ENCODE measurements around the gene CACNA1C.
A peak's percentile ranks its signal among the peaks of the same experiment; 100 is the strongest.
"Not testable (repeated sequence)": the region's sequence is repeated elsewhere in the genome, so short reads cannot be mapped to it uniquely, and the experiment has no call there.

CACNA1C gene

GRCh38 chr12:2126676-2127406 is 74.1 kb downstream of the CACNA1C start:
- in situ Hi-C loops (cut with HindIII; ENCODE audit: low pct_unique_long_range_greater_than_20kb, low sequenced_read_pairs) = no loop called here
- TF ChIP-seq JUND (IDR thresholded peaks at IDR 0.05; ENCODE audit: low read depth) = no peak
- DNase-seq (ENCODE audit: low read depth in 1 of 2, low spot score in 1 of 2) = peak in 1 of 2 experiments; percentile 25

GRCh38 chr12:2129076-2129475 is 76.3 kb downstream of the CACNA1C start:
- DNase-seq (ENCODE audit: low read depth in 1 of 2, low spot score in 1 of 2) = peak in 1 of 2 experiments; percentile 53
- TF ChIP-seq JUND (IDR thresholded peaks at IDR 0.05; ENCODE audit: low read depth) = no peak
- in situ Hi-C loops (cut with HindIII; ENCODE audit: low pct_unique_long_range_greater_than_20kb, low sequenced_read_pairs) = no loop called here

- in situ Hi-C loops (cut with HindIII; ENCODE audit: low pct_unique_long_range_greater_than_20kb, low sequenced_read_pairs) = not testable (repeated sequence)
Observed at GRCh38 chr12:2135661-2136418, 83.1 kb downstream of the CACNA1C start.

GRCh38 chr12:2136901-2137300 is 84.1 kb downstream of the CACNA1C start:
- in situ Hi-C loops (cut with HindIII; ENCODE audit: low pct_unique_long_range_greater_than_20kb, low sequenced_read_pairs) = no loop called here
- no peak for DNase-seq (ENCODE audit: low read depth in 1 of 2, low spot score in 1 of 2)
- no peak for TF ChIP-seq JUND (IDR thresholded peaks at IDR 0.05; ENCODE audit: low read depth)

More at GRCh38 chr12:2135661-2136418, 83.1 kb downstream of the CACNA1C start:
- DNase-seq (ENCODE audit: low read depth in 1 of 2, low spot score in 1 of 2) = not testable (repeated sequence)

- DNase-seq (ENCODE audit: low read depth in 1 of 2, low spot score in 1 of 2) = no peak
- in situ Hi-C loops (cut with HindIII; ENCODE audit: low pct_unique_long_range_greater_than_20kb, low sequenced_read_pairs) = no loop called here
- TF ChIP-seq JUND (IDR thresholded peaks at IDR 0.05; ENCODE audit: low read depth) = no peak
Observed at GRCh38 chr12:2137711-2138110, 84.9 kb downstream of the CACNA1C start.

- in situ Hi-C loops (cut with HindIII; ENCODE audit: low pct_unique_long_range_greater_than_20kb, low sequenced_read_pairs) = no loop called here
- no peak for TF ChIP-seq JUND (IDR thresholded peaks at IDR 0.05; ENCODE audit: low read depth)
- no peak for DNase-seq (ENCODE audit: low read depth in 1 of 2, low spot score in 1 of 2)
Observed at GRCh38 chr12:2138294-2138693, 85.5 kb downstream of the CACNA1C start.

GRCh38 chr12:2138871-2139308 is 86.1 kb downstream of the CACNA1C start:
- in situ Hi-C loops (cut with HindIII; ENCODE audit: low pct_unique_long_range_greater_than_20kb, low sequenced_read_pairs) = no loop called here
- TF ChIP-seq JUND (IDR thresholded peaks at IDR 0.05; ENCODE audit: low read depth) = no peak
- no peak for DNase-seq (ENCODE audit: low read depth in 1 of 2, low spot score in 1 of 2)

GRCh38 chr12:2139651-2140050 is 86.9 kb downstream of the CACNA1C start:
- DNase-seq (ENCODE audit: low read depth in 1 of 2, low spot score in 1 of 2) = no peak
- TF ChIP-seq JUND (IDR thresholded peaks at IDR 0.05; ENCODE audit: low read depth) = no peak
- in situ Hi-C loops (cut with HindIII; ENCODE audit: low pct_unique_long_range_greater_than_20kb, low sequenced_read_pairs) = no loop called here

GRCh38 chr12:2140858-2141519 is 88.2 kb downstream of the CACNA1C start:
- no peak for TF ChIP-seq JUND (IDR thresholded peaks at IDR 0.05; ENCODE audit: low read depth)
- in situ Hi-C loops (cut with HindIII; ENCODE audit: low pct_unique_long_range_greater_than_20kb, low sequenced_read_pairs) = no loop called here
- DNase-seq (ENCODE audit: low read depth in 1 of 2, low spot score in 1 of 2) = no peak

- in situ Hi-C loops (cut with HindIII; ENCODE audit: low pct_unique_long_range_greater_than_20kb, low sequenced_read_pairs) = no loop called here
- TF ChIP-seq JUND (IDR thresholded peaks at IDR 0.05; ENCODE audit: low read depth) = no peak
- DNase-seq (ENCODE audit: low read depth in 1 of 2, low spot score in 1 of 2) = no peak
Observed at GRCh38 chr12:2142068-2142467, 89.3 kb downstream of the CACNA1C start.

- in situ Hi-C loops (cut with HindIII; ENCODE audit: low pct_unique_long_range_greater_than_20kb, low sequenced_read_pairs) = no loop called here
- DNase-seq (ENCODE audit: low read depth in 1 of 2, low spot score in 1 of 2) = no peak
Observed at GRCh38 chr12:2144951-2145350, 92.2 kb downstream of the CACNA1C start.

GRCh38 chr12:2145433-2145998 is 92.7 kb downstream of the CACNA1C start:
- in situ Hi-C loops (cut with HindIII; ENCODE audit: low pct_unique_long_range_greater_than_20kb, low sequenced_read_pairs) = no loop called here
- no peak for TF ChIP-seq JUND (IDR thresholded peaks at IDR 0.05; ENCODE audit: low read depth)

More at GRCh38 chr12:2144951-2145350, 92.2 kb downstream of the CACNA1C start:
- no peak for TF ChIP-seq JUND (IDR thresholded peaks at IDR 0.05; ENCODE audit: low read depth)

More at GRCh38 chr12:2145433-2145998, 92.7 kb downstream of the CACNA1C start:
- DNase-seq (ENCODE audit: low read depth in 1 of 2, low spot score in 1 of 2) = no peak
